ENCODE measurements around the gene LTA.
A peak's percentile ranks its signal among the peaks of the same experiment; 100 is the strongest.
"Not testable (repeated sequence)": the region's sequence is repeated elsewhere in the genome, so short reads cannot be mapped to it uniquely, and the experiment has no call there.

LTA gene

DNA sequence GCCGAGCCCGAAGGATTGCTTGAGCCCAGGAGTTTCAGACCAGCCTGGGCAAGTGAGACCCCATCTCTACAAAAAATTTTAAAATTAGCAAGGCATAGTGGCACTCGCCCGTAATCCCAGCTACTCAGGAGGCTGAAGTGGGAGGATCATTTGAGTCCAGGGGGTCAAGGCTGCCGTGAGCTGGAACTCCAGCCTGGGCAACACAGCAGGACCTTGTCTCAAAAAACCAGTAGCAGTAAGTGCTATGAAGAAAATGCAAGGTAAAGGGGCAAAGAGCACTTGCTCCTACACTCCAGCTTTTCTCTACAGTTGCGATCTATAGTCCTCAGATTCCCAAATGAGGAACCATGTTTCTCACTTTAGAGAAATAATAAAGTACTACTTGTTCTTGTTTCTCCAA lies 28.4 kb upstream of the LTA start:
- no peak for DNase-seq

- DNase-seq, result no peak
Measured at GRCh38 chr6:31544676-31545075, 27.4 kb upstream of the LTA start.

DNA sequence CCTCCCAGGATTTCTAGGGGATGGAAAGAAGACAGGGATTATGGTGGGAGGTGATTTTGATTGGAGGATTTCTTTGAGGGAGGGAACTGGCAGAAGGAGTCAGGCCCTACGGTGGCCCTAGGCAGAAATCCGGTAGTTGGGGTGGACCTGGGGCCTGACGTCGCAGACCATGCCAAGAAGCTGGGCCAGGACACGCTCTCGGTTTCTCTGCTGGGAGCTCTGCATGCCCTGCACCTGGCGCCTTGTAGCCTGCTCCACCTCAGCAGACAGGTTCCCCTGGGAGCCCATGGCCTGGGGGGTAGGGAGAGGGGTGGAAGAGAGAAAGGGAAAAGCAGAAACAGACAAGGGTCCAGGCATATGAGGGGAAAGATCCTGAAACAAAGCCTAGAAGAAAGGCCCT lies 26.8 kb upstream of the LTA start:
- DNase-seq, result no peak

- peak; percentile 90 to 97 for DNase-seq
Measured at GRCh38 chr6:31546339-31546957, 25.6 kb upstream of the LTA start, which contains the start of gene ATP6V1G2. TSS of gene ATP6V1G2 (minus strand) at chr6:31546608. CDS start at chr6:31546559, 49 bp downstream.

GRCh38 chr6:31546958-31547726 lies 24.9 kb upstream of the LTA start, which contains the start of gene NFKBIL1:
TSS of gene NFKBIL1 (plus strand) at chr6:31547608. CDS start at chr6:31547695, 87 bp downstream.
- peak; percentile 72 to 97 for DNase-seq

GRCh38 chr6:31547727-31548543 lies 24.2 kb upstream of the LTA start:
- DNase-seq, result no peak

GRCh38 chr6:31548544-31548873 lies 23.6 kb upstream of the LTA start:
- DNase-seq, result no peak

DNA sequence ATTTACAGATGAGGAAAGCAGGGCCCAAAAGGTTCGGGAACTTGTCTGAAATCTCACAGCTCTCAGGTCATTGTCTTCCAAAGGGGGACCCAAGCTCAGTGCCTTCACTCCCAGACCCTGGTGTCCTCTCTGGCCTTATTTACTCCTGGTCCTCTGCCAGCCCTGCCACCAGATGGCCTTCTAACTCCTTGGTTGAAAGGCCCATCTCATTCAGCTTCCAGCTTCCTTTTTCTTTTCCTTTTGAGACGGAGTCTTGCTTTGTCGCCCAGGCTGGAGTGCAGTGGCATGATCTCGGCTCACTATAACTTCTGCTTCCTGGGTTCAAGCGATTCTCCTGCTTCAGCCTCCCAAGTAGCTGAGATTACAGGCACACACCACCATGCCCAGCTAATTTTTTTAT lies 20.7 kb upstream of the LTA start:
- DNase-seq, result not testable (repeated sequence)

DNA sequence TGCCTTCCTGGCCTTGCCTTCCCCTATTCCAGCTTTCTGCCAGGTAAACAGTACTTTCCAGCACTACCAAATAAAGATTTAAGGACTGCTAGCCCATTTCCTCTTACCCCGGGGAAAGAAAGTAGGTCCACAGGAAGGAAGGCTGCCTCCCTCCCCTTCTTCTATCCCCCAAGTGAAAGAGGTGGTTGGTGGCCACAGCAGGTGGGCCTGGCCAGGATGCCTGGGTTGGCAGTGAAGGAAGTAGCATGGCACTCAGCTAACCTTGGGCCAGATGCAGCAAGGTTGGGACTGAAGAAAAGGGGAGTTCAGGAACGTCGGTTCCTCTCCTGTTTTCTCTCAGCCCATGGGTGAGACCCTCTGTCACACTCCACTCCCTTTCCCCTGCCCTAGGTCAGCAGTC lies 15.8 kb upstream of the LTA start:
- DNase-seq, result no peak

GRCh38 chr6:31557443-31558317 lies 14.4 kb upstream of the LTA start:
- no peak for DNase-seq

- no peak for DNase-seq
Measured at GRCh38 chr6:31558318-31558625, 13.8 kb upstream of the LTA start.

GRCh38 chr6:31558631-31559500 lies 13.2 kb upstream of the LTA start:
- DNase-seq, result no peak

DNA sequence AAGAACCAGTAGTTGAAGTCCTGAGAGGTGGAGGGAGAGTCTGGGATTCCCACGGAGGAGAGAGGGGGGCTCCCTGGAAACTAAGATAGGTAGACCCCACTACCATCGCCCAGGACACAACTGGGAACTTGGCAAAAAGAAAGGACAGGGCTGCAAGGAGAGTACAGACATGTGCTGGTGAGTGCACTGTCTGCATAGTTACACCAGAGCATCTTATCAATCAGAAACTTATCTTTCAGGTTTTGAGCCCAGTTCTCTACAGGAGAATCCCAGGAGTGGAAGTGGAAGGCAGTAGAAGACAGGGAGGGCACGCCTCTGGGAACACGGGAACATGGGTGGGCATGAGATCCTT lies 12.5 kb upstream of the LTA start:
- no peak for DNase-seq

GRCh38 chr6:31559958-31560696 lies 12.0 kb upstream of the LTA start:
- DNase-seq, result no peak

- no peak for DNase-seq
Measured at GRCh38 chr6:31560697-31561058, 11.4 kb upstream of the LTA start.

DNA sequence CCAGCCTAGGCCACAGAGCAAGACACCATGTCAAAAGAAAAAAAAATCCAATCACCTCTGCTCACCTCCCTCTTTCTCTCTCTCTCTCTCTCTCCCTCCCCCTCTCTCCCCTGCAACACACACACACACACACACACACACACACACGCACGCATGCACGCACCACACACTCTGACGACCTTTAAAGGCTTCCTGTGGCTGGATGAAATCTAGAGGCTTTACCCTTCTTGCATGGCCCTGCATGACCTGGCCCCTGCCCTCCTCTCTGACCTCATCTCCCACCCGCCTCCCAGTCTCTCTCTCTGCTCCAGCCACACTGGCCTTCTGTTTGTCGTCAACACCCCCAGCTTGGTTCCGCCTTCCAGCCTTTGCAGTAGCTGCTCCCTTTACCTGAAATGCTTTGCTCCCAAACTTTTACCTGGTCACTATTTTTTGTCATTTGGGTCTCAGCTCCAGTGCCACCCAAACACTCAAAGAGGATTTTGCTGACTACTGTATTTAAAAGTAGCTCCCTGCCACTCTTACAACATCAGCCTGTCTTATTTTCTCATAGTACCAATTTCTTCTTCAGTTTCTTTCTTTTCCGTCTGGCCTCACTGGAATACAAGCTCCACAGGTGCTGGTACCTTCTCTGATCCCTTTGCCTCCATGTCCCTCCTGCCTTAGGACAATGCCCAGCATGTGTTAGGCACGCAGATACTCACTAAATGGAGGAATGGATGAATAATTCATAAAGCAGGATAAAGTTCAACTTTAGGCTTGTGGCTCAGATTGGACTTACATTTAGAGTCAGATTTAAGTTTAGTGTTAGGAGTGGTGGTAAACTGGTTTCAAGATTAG lies 4.3 kb upstream of the LTA start:
- DNase-seq, result no peak

- DNase-seq, result no peak
Measured at GRCh38 chr6:31568537-31568961, 3.5 kb upstream of the LTA start.

- DNase-seq, result no peak
Measured at GRCh38 chr6:31569861-31570536, 2.1 kb upstream of the LTA start.

GRCh38 chr6:31573239-31574105 lies 1.4 kb downstream of the LTA start:
- DNase-seq, result no peak
